Panc1 (cell line): ENCODE measurements around the gene RGS6. TPM values are rescaled to one million over a fixed set of nuclear protein-coding genes. Genes with fewer than 3 reads are reported as not detected.

Source experiments
- ATAC-seq: fragments of 200-7000 bp; cut with Tn5 transposase; 2 replicates; pipeline ENCODE4 v1.9.1; 2020; ENCODE audit warnings: mild to moderate bottlenecking, moderate library complexity
- BruUV-seq: library from RNA; stranded (reverse); fragments of 400-500 nt; replicated peaks from 2 replicates; lab custom pipeline; 2021; lab: Mats Ljungman, UMichigan
- CTCF ChIA-PET: fragments of 300-600 bp; sonication (Branson Sonifier 250); formaldehyde crosslinking; loops from one replicate; lab custom pipeline; 2022; ENCODE audit warnings: antibody characterized with exemption; lab: Charles Lee
- POLR2A ChIA-PET: fragments of 300-600 bp; sonication (Branson Sonifier 250); formaldehyde crosslinking; loops from one replicate; lab custom pipeline; 2022; ENCODE audit warnings: antibody characterized with exemption; lab: Charles Lee
- DNase-seq: peaks from one replicate; pipeline ENCODE4 v3.0.0-alpha.2; 2010; ENCODE audit warnings: low read depth, low spot score
- H3K27ac ChIP-seq: 2 replicates; pipeline ENCODE4 v1.5.1; 2011; ENCODE audit warnings: mild to moderate bottlenecking, low read length, inconsistent platforms
- H3K27me3 ChIP-seq: fragments of 200-500 bp; sonication (Bioruptor generic); 2 replicates; pipeline ENCODE4 v1.6.0; 2014; ENCODE audit warnings: low read length, inconsistent platforms; ENCODE audit not compliant: control insufficient read depth, insufficient read depth
- H3K36me3 ChIP-seq: fragments of 200-500 bp; sonication (Bioruptor generic); 2 replicates; pipeline ENCODE4 v1.5.1; 2014; ENCODE audit warnings: inconsistent platforms, mild to moderate bottlenecking, low read length, moderate library complexity; ENCODE audit not compliant: control insufficient read depth, insufficient read depth
- H3K4me1 ChIP-seq: 2 replicates; pipeline ENCODE4 v1.5.1; 2011; ENCODE audit warnings: inconsistent platforms, mild to moderate bottlenecking, low read length, moderate library complexity; ENCODE audit not compliant: control insufficient read depth, insufficient read depth
- H3K4me3 ChIP-seq, 2 experiments: 2 replicates each; pipeline ENCODE4 v1.5.1; 2011 to 2012; ENCODE audit warnings: low read depth in 2 of 2, low read length in 2 of 2, mild to moderate bottlenecking in 2 of 2, inconsistent platforms in 1 of 2, moderate library complexity in 1 of 2
- H3K9me3 ChIP-seq: fragments of 200-500 bp; sonication (Bioruptor generic); 2 replicates; pipeline ENCODE4 v1.5.1; 2014; ENCODE audit warnings: low read depth, mild to moderate bottlenecking, inconsistent platforms, low read length, moderate library complexity; ENCODE audit not compliant: control insufficient read depth, insufficient read depth
- CTCF ChIP-seq: fragments of 450-650 bp; IDR thresholded peaks from 2 replicates; pipeline ENCODE4 v1.5.1; 2017; ENCODE audit warnings: mild to moderate bottlenecking
- POLR2AphosphoS5 ChIP-seq: IDR thresholded peaks from 2 replicates; pipeline ENCODE4 v1.6.1; 2012; ENCODE audit warnings: mild to moderate bottlenecking, low read depth, low read length, moderate library complexity
- REST ChIP-seq, 2 experiments: IDR thresholded peaks; 2 replicates each; pipeline ENCODE4 v1.6.1; 2011 to 2012; ENCODE audit warnings: low read depth in 2 of 2, control low read depth in 1 of 2, low read length in 1 of 2, mild to moderate bottlenecking in 1 of 2, moderate library complexity in 1 of 2; ENCODE audit not compliant: insufficient read depth in 1 of 2
- SIN3A ChIP-seq: IDR thresholded peaks from 2 replicates; pipeline ENCODE4 v1.6.1; 2012; ENCODE audit warnings: low read depth, mild to moderate bottlenecking, low read length, moderate library complexity, borderline replicate concordance; ENCODE audit not compliant: insufficient read depth
- TCF7L2 ChIP-seq: IDR thresholded peaks from 2 replicates; pipeline ENCODE4 v1.6.1; 2011; ENCODE audit warnings: mild to moderate bottlenecking, low read depth, low read length, inconsistent platforms
- in situ Hi-C: cut with HindIII; loops from 2 replicates; pipeline ENCODE4 v1.10.0; 2016; ENCODE audit warnings: low sequenced_read_pairs, low pct_unique_long_range_greater_than_20kb
- intact Hi-C: fragments of 100-400 bp; cut with micrococcal nuclease; formaldehyde crosslinking; loops from one replicate; pipeline ENCODE4 v1.10.0; 2022; ENCODE audit not compliant: unreplicated experiment
- total RNA-seq: library from RNA; stranded (reverse); gene quantifications from one replicate; pipeline ENCODE4 v1.2.1, GENCODE V29; 2021; ENCODE audit not compliant: unreplicated experiment

Gene RGS6
- total RNA-seq, 1 experiment from 2014 or later = not detected

- Histone ChIP-seq H3K9me3 (no peaks in the 10 kb centered on the region), H3K27ac (no peak overlapping the region), H3K4me3 (no peak overlapping the region), H3K36me3 (no peaks in the 10 kb centered on the region), H3K4me1 (no peaks in the 10 kb centered on the region), H3K27me3 (no peaks in the 10 kb centered on the region)
- in situ Hi-C loops (no loop called here), intact Hi-C loops (no loop called here)
- POLR2A ChIA-PET = interaction anchor here (0.7 kb wide), 1 partner anchor 354 kb away, joined by 4 read pairs; no protein-coding TSS in a partner anchor
- ATAC-seq (no peak), DNase-seq (no peak)
- TF ChIP-seq CTCF = no peak
- TF ChIP-seq TCF7L2 = no peak
- TF ChIP-seq SIN3A = no peak
- TF ChIP-seq REST (IDR thresholded peaks at IDR 0.05; ENCODE audit: insufficient read depth in 1 of 2, low read depth in 2 of 2, low read length in 1 of 2) = no peak
- no peak for TF ChIP-seq POLR2AphosphoS5
- no TSS peak for BruUV-seq
- CTCF ChIA-PET = no interaction called here
These were observed 677.1 kb downstream of the RGS6 start for GRCh38 chr14:72609205-72609916.

- no peaks in the 10 kb centered on the region for H3K9me3 ChIP-seq
- H3K27ac ChIP-seq = no peak overlapping the region
- CTCF ChIA-PET = no interaction called here
- BruUV-seq = no TSS peak
- H3K36me3 ChIP-seq = no peaks in the 10 kb centered on the region
- ATAC-seq (no peak), DNase-seq (no peak)
- no peak for TF ChIP-seq TCF7L2
- no peak for TF ChIP-seq POLR2AphosphoS5
- no peak for TF ChIP-seq REST (IDR thresholded peaks at IDR 0.05; ENCODE audit: insufficient read depth in 1 of 2, low read depth in 2 of 2, low read length in 1 of 2)
- in situ Hi-C loops (no loop called here), intact Hi-C loops (no loop called here)
- POLR2A ChIA-PET = interaction anchor here (0.7 kb wide), 1 partner anchor 353 kb away, joined by 4 read pairs; no protein-coding TSS in a partner anchor
- no peaks in the 10 kb centered on the region for H3K27me3 ChIP-seq
- H3K4me1 ChIP-seq = no peaks in the 10 kb centered on the region
- H3K4me3 ChIP-seq = no peak overlapping the region
These were observed 678.0 kb downstream of the RGS6 start for GRCh38 chr14:72610096-72610830.
